Cerebellar cortex (tissue), 1 donor: ENCODE results near the gene CCDC92B.

Experiments used
- DNase-seq: peaks from one replicate; pipeline ENCODE4 v3.0.0-alpha.2; 2015; ENCODE audit warnings: low spot score

CCDC92B gene

GRCh38 chr17:2721603-2722002 lies 27.8 kb downstream of the CCDC92B start:
- no peak for DNase-seq

- no peak for DNase-seq
Measured at GRCh38 chr17:2719861-2720260, 29.6 kb downstream of the CCDC92B start.

GRCh38 chr17:2718150-2718938 lies 31.1 kb downstream of the CCDC92B start:
- DNase-seq = no peak

- DNase-seq = no peak
Measured at GRCh38 chr17:2716649-2717048, 32.8 kb downstream of the CCDC92B start.

GRCh38 chr17:2713881-2714280 lies 35.6 kb downstream of the CCDC92B start:
- peak; percentile 79 for DNase-seq

GRCh38 chr17:2712300-2713043 lies 37.0 kb downstream of the CCDC92B start:
- no peak for DNase-seq

- peak; percentile 93 for DNase-seq
Measured at GRCh38 chr17:2711608-2712299, 37.7 kb downstream of the CCDC92B start, which contains the start of gene CLUH. Gene CLUH (minus strand): TSS chr17:2711764. CDS start chr17:2711661, 103 bp downstream.

- DNase-seq = no peak
Measured at GRCh38 chr17:2710803-2711607, 38.4 kb downstream of the CCDC92B start.

GRCh38 chr17:2710071-2710802 lies 39.2 kb downstream of the CCDC92B start:
- no peak for DNase-seq

GRCh38 chr17:2709183-2709661 lies 40.2 kb downstream of the CCDC92B start:
- no peak for DNase-seq

- DNase-seq = no peak
Measured at GRCh38 chr17:2708585-2709182, 40.8 kb downstream of the CCDC92B start.

- peak; percentile 45 for DNase-seq
Measured at GRCh38 chr17:2707721-2708584, 41.5 kb downstream of the CCDC92B start.

- DNase-seq = no peak
Measured at GRCh38 chr17:2706911-2707510, 42.4 kb downstream of the CCDC92B start.

GRCh38 chr17:2705888-2706795 lies 43.3 kb downstream of the CCDC92B start:
- no peak for DNase-seq

- DNase-seq = no peak
Measured at GRCh38 chr17:2705263-2705662, 44.2 kb downstream of the CCDC92B start.

- no peak for DNase-seq
Measured at GRCh38 chr17:2704890-2705248, 44.6 kb downstream of the CCDC92B start.

- no peak for DNase-seq
Measured at GRCh38 chr17:2704031-2704889, 45.2 kb downstream of the CCDC92B start.
